Measurements from ENCODE around the gene SLC25A10. TPM values are rescaled to one million over a fixed set of nuclear protein-coding genes. Genes with fewer than 3 reads are reported as not detected.

The SLC25A10 gene
- total and polyA plus RNA-seq, 10 of the 15 experiments (the other 5 are each of a cell fraction or from before 2014, with no cell fraction given) = 0.11 to 72.7 (median 22.3) TPM

GRCh38 chr17:81694810-81695209 is 17.3 kb upstream of the SLC25A10 start:
- no peak for FAIRE-seq
- ChIA-PET POLR2A (no interaction called here), CTCF (no interaction called here), RAD21 (ENCODE audit: unreplicated experiment) (no interaction called here), SMC1A (ENCODE audit: uncharacterized antibody, unreplicated experiment) (no interaction called here)
- Histone ChIP-seq H3K9me3 (replicated peaks; ENCODE audit: control insufficient read depth, insufficient read depth, low read length) (no peaks in the 10 kb centered on the region), H4K20me1 (ENCODE audit: control insufficient read depth, insufficient read depth) (no peaks in the 10 kb centered on the region; the same call in 1 of the 2 replicates), H3K36me3 (ENCODE audit: control insufficient read depth in 2 of 2, insufficient read depth in 2 of 2, low read length in 1 of 2) (peaks cover 19 to 53% of the 10 kb centered on the region in 2 experiments; a peak in 3 of 4 replicates), H3K79me2 (ENCODE audit: control insufficient read depth, insufficient read depth, low read length) (no peaks in the 10 kb centered on the region), H3K27ac (ENCODE audit: control insufficient read depth, insufficient read depth) (no peak overlapping the region), H3K27me3 (replicated peaks in 1 of 2; ENCODE audit: control insufficient read depth in 2 of 2, insufficient read depth in 2 of 2, low read length in 1 of 2) (no peaks in the 10 kb centered on the region), H3K9ac (ENCODE audit: control insufficient read depth, insufficient read depth, low read length) (no peak overlapping the region), H3K4me1 (ENCODE audit: control insufficient read depth, insufficient read depth, low read length) (no peaks in the 10 kb centered on the region), H3K4me2 (ENCODE audit: control insufficient read depth, insufficient read depth) (no peak overlapping the region), H2AFZ (ENCODE audit: control insufficient read depth, low read depth, low read length) (no peak overlapping the region), H3K4me3 (no peak overlapping the region)
- BruUV-seq (replicated peaks) = no TSS peak
- no peak for DNase-seq (ENCODE audit: low read depth, low spot score)
- TF ChIP-seq ATF3 (IDR thresholded peaks at IDR 0.05; ENCODE audit: borderline replicate concordance, extremely low read depth, low read depth, low read length) (no peak), ZNF207 (IDR thresholded peaks at IDR 0.05; ENCODE audit: borderline replicate concordance) (no peak), SP1 (IDR thresholded peaks at IDR 0.05; ENCODE audit: low read depth, low read length) (no peak), MTA3 (IDR thresholded peaks at IDR 0.05; ENCODE audit: borderline replicate concordance, low read length) (no peak), RB1 (IDR thresholded peaks at IDR 0.05; ENCODE audit: borderline replicate concordance) (no peak), ZNF217 (IDR thresholded peaks at IDR 0.05) (no peak), SMARCA5 (IDR thresholded peaks at IDR 0.05) (no peak), CBFB (IDR thresholded peaks at IDR 0.05; ENCODE audit: low read depth) (no peak)
- in situ Hi-C loops (cut with MboI) = no loop called here
- ATAC-seq = no peak
- intact Hi-C loops (cut with micrococcal nuclease; ENCODE audit: unreplicated experiment) = no loop called here
- 87% methylated on average over 19 of the region's 19 CpGs for WGBS (ENCODE audit: insufficient coverage, insufficient replicate concordance, low lambda C conversion rate, missing lambda C conversion rate)

GRCh38 chr17:81695211-81695610 is 16.9 kb upstream of the SLC25A10 start:
- H3K36me3 ChIP-seq (ENCODE audit: control insufficient read depth in 2 of 2, insufficient read depth in 2 of 2, low read length in 1 of 2) = peaks cover 19 to 49% of the 10 kb centered on the region in 2 experiments; a peak in 3 of 4 replicates
- POLR2A ChIA-PET = no interaction called here
- FAIRE-seq = no peak
- TF ChIP-seq E2F8 (IDR thresholded peaks at IDR 0.05; ENCODE audit: low read depth, partially characterized antibody) (no peak), ASH2L (IDR thresholded peaks at IDR 0.05; ENCODE audit: borderline replicate concordance, low read depth) (no peak), JUNB (IDR thresholded peaks at IDR 0.05) (no peak), SREBF2 (IDR thresholded peaks at IDR 0.05; ENCODE audit: low read length) (no peak), YY1 (IDR thresholded peaks at IDR 0.05; ENCODE audit: low read depth, low read length) (no peak), PKNOX1 (IDR thresholded peaks at IDR 0.05) (no peak), ZZZ3 (IDR thresholded peaks at IDR 0.05; ENCODE audit: control insufficient read depth, insufficient read length, low read depth) (no peak)

More at GRCh38 chr17:81695211-81695610, 16.9 kb upstream of the SLC25A10 start:
- Histone ChIP-seq H3K4me2 (ENCODE audit: control insufficient read depth, insufficient read depth) (no peak overlapping the region), H3K4me1 (ENCODE audit: control insufficient read depth, insufficient read depth, low read length) (no peaks in the 10 kb centered on the region), H3K79me2 (ENCODE audit: control insufficient read depth, insufficient read depth, low read length) (no peaks in the 10 kb centered on the region), H3K4me3 (no peak overlapping the region), H3K27me3 (replicated peaks in 1 of 2; ENCODE audit: control insufficient read depth in 2 of 2, insufficient read depth in 2 of 2, low read length in 1 of 2) (no peaks in the 10 kb centered on the region), H3K9ac (ENCODE audit: control insufficient read depth, insufficient read depth, low read length) (no peak overlapping the region), H3K9me3 (replicated peaks; ENCODE audit: control insufficient read depth, insufficient read depth, low read length) (no peaks in the 10 kb centered on the region), H3K27ac (ENCODE audit: control insufficient read depth, insufficient read depth) (no peak overlapping the region), H2AFZ (ENCODE audit: control insufficient read depth, low read depth, low read length) (no peak overlapping the region), H4K20me1 (ENCODE audit: control insufficient read depth, insufficient read depth) (no peaks in the 10 kb centered on the region)
- in situ Hi-C loops (cut with MboI) = no loop called here
- ChIA-PET SMC1A (ENCODE audit: uncharacterized antibody, unreplicated experiment) (no interaction called here), RAD21 (ENCODE audit: unreplicated experiment) (no interaction called here), CTCF (no interaction called here)
- ATAC-seq (no peak), DNase-seq (ENCODE audit: low read depth, low spot score) (no peak)
- no TSS peak for BruUV-seq (replicated peaks)
- WGBS (ENCODE audit: insufficient coverage, insufficient replicate concordance, low lambda C conversion rate, missing lambda C conversion rate) = 82% methylated on average over 6 of the region's 6 CpGs
- intact Hi-C loops (cut with micrococcal nuclease; ENCODE audit: unreplicated experiment) = no loop called here

Measured in GM12878 (cell line).